HEK293 (cell line): ENCODE measurements around the gene FGF22.
A peak's percentile ranks its signal among the peaks of the same experiment; 100 is the strongest.

ENCODE experiments used
- CTCF ChIA-PET: fragments of 350-600 bp; formaldehyde crosslinking; extraction: SDS; loops from one replicate; lab custom pipeline; 2021; ENCODE audit warnings: antibody characterized with exemption; lab: Yijun Ruan, JAX
- POLR2A ChIA-PET: fragments of 300-600 bp; formaldehyde crosslinking; extraction: SDS; loops from one replicate; lab custom pipeline; 2020; ENCODE audit warnings: antibody characterized with exemption, inconsistent platforms; lab: Yijun Ruan, JAX
- H3K27ac ChIP-seq: fragments of 200-500 bp; sonication (Bioruptor generic); 2 replicates; pipeline ENCODE4 v1.5.1; 2014; ENCODE audit warnings: low read depth, low read length, control low read depth, inconsistent platforms; ENCODE audit errors: extremely low read depth
- H3K36me3 ChIP-seq, 2 experiments: fragments of 200-500 bp in 1 of 2; sonication (Bioruptor generic) in 1 of 2; 1 replicate in 1 of 2; 2 replicates in 1 of 2; pipeline ENCODE4 v1.5.1; 2014 to 2017; ENCODE audit warnings: inconsistent platforms in 2 of 2, low read length in 2 of 2; ENCODE audit not compliant: control insufficient read depth in 2 of 2, insufficient read depth in 1 of 2
- H3K4me1 ChIP-seq: fragments of 200-500 bp; sonication (Bioruptor generic); 2 replicates; pipeline ENCODE4 v1.5.1; 2014; ENCODE audit warnings: mild to moderate bottlenecking, low read length, inconsistent platforms; ENCODE audit not compliant: control insufficient read depth, insufficient read depth
- H3K4me3 ChIP-seq: 2 replicates; pipeline ENCODE4 v1.5.1; 2011; ENCODE audit warnings: low read depth, mild to moderate bottlenecking, control low read depth, low read length, moderate library complexity
- H3K9me3 ChIP-seq: fragments of 200-500 bp; sonication (Bioruptor generic); 2 replicates; pipeline ENCODE4 v1.5.1; 2014; ENCODE audit warnings: low read depth, low read length, inconsistent platforms; ENCODE audit not compliant: control insufficient read depth, insufficient read depth
- EGR2 ChIP-seq: fragments of 450-650 bp; formaldehyde crosslinking; IDR thresholded peaks from 2 replicates; pipeline ENCODE4 v1.5.1; 2016; ENCODE audit warnings: low read depth, missing biosample characterization, missing genetic modification characterization
- KLF1 ChIP-seq: fragments of 450-650 bp; formaldehyde crosslinking; IDR thresholded peaks from 2 replicates; pipeline ENCODE4 v1.5.1; 2016; ENCODE audit warnings: missing biosample characterization, missing genetic modification characterization
- KLF8 ChIP-seq: fragments of 450-650 bp; formaldehyde crosslinking; IDR thresholded peaks from 2 replicates; pipeline ENCODE4 v1.5.1; 2016; ENCODE audit warnings: missing biosample characterization, missing genetic modification characterization
- KLF9 ChIP-seq: fragments of 450-650 bp; formaldehyde crosslinking; IDR thresholded peaks from 2 replicates; pipeline ENCODE4 v1.5.1; 2016; ENCODE audit warnings: missing biosample characterization, missing genetic modification characterization, low read depth
- MZF1 ChIP-seq: fragments of 450-650 bp; formaldehyde crosslinking; IDR thresholded peaks from 2 replicates; pipeline ENCODE4 v1.5.1; 2017; ENCODE audit warnings: missing biosample characterization, missing genetic modification characterization, borderline replicate concordance
- OSR2 ChIP-seq: fragments of 450-650 bp; formaldehyde crosslinking; IDR thresholded peaks from 2 replicates; pipeline ENCODE4 v1.5.1; 2016; ENCODE audit warnings: missing biosample characterization, missing genetic modification characterization
- PATZ1 ChIP-seq: fragments of 450-650 bp; formaldehyde crosslinking; IDR thresholded peaks from 2 replicates; pipeline ENCODE4 v1.5.1; 2016; ENCODE audit warnings: missing biosample characterization, missing genetic modification characterization
- REPIN1 ChIP-seq: fragments of 450-650 bp; formaldehyde crosslinking; IDR thresholded peaks from 2 replicates; pipeline ENCODE4 v1.5.1; 2017; ENCODE audit warnings: missing biosample characterization, missing genetic modification characterization, low read depth
- SETDB1 ChIP-seq: IDR thresholded peaks from one replicate; pipeline ENCODE4 v1.6.1; 2017; ENCODE audit warnings: mild to moderate bottlenecking, low read length, moderate library complexity, mixed read lengths; ENCODE audit not compliant: insufficient read length
- WT1 ChIP-seq: fragments of 450-650 bp; formaldehyde crosslinking; IDR thresholded peaks from 2 replicates; pipeline ENCODE4 v1.5.1; 2016; ENCODE audit warnings: missing biosample characterization, missing genetic modification characterization
- ZBTB20 ChIP-seq: fragments of 450-650 bp; formaldehyde crosslinking; IDR thresholded peaks from 2 replicates; pipeline ENCODE4 v1.5.1; 2016; ENCODE audit warnings: missing biosample characterization, missing genetic modification characterization
- ZBTB26 ChIP-seq: fragments of 450-650 bp; formaldehyde crosslinking; optimal IDR thresholded peaks from 2 replicates; pipeline ENCODE3; 2016; ENCODE audit warnings: missing biosample characterization, mild to moderate bottlenecking, missing genetic modification characterization
- ZBTB7A ChIP-seq: fragments of 450-650 bp; formaldehyde crosslinking; IDR thresholded peaks from 2 replicates; pipeline ENCODE4 v1.5.1; 2016; ENCODE audit warnings: low read depth, missing biosample characterization, missing genetic modification characterization
- ZBTB8A ChIP-seq: fragments of 450-650 bp; formaldehyde crosslinking; IDR thresholded peaks from 2 replicates; pipeline ENCODE4 v1.5.1; 2016; ENCODE audit warnings: missing biosample characterization, missing genetic modification characterization
- ZFHX2 ChIP-seq: fragments of 450-650 bp; formaldehyde crosslinking; conservative IDR thresholded peaks from 2 replicates; pipeline ENCODE4 v1.5.1; 2016; ENCODE audit warnings: missing biosample characterization, missing genetic modification characterization
- ZNF214 ChIP-seq: fragments of 450-650 bp; formaldehyde crosslinking; IDR thresholded peaks from 2 replicates; pipeline ENCODE4 v1.5.1; 2017; ENCODE audit warnings: missing biosample characterization, mild to moderate bottlenecking, missing genetic modification characterization, borderline replicate concordance
- ZNF292 ChIP-seq: fragments of 450-650 bp; formaldehyde crosslinking; IDR thresholded peaks from 2 replicates; pipeline ENCODE4 v1.5.1; 2016; ENCODE audit warnings: low read depth, missing biosample characterization, missing genetic modification characterization, borderline replicate concordance
- ZNF341 ChIP-seq: fragments of 450-650 bp; formaldehyde crosslinking; IDR thresholded peaks from 2 replicates; pipeline ENCODE4; 2016; ENCODE audit warnings: low read depth, missing biosample characterization, missing genetic modification characterization
- ZNF37A ChIP-seq: fragments of 450-650 bp; IDR thresholded peaks from 2 replicates; pipeline ENCODE4 v1.5.1; 2018; ENCODE audit warnings: missing biosample characterization, missing genetic modification characterization
- ZNF580 ChIP-seq: fragments of 450-650 bp; formaldehyde crosslinking; IDR thresholded peaks from 2 replicates; pipeline ENCODE4 v1.5.1; 2016; ENCODE audit warnings: missing biosample characterization, missing genetic modification characterization
- ZNF624 ChIP-seq: fragments of 450-650 bp; formaldehyde crosslinking; IDR thresholded peaks from 2 replicates; pipeline ENCODE4 v1.5.1; 2017; ENCODE audit warnings: missing biosample characterization, missing genetic modification characterization
- ZNF626 ChIP-seq: fragments of 450-650 bp; sonication (Bioruptor Pico); formaldehyde crosslinking; IDR thresholded peaks from 2 replicates; pipeline ENCODE4 v1.5.1; 2018; ENCODE audit warnings: missing biosample characterization, missing genetic modification characterization, inconsistent platforms
- ZNF654 ChIP-seq: fragments of 450-650 bp; formaldehyde crosslinking; IDR thresholded peaks from 2 replicates; pipeline ENCODE4 v1.5.1; 2016; ENCODE audit warnings: low read depth, missing biosample characterization, missing genetic modification characterization
- ZNF664 ChIP-seq: fragments of 450-650 bp; formaldehyde crosslinking; IDR thresholded peaks from 2 replicates; pipeline ENCODE4 v1.5.1; 2016; ENCODE audit warnings: missing biosample characterization, missing genetic modification characterization
- ZNF701 ChIP-seq: fragments of 450-650 bp; formaldehyde crosslinking; IDR thresholded peaks from 2 replicates; pipeline ENCODE4 v1.5.1; 2016; ENCODE audit warnings: missing biosample characterization, missing genetic modification characterization
- ZNF747 ChIP-seq: fragments of 450-650 bp; formaldehyde crosslinking; IDR thresholded peaks from 2 replicates; pipeline ENCODE4 v1.5.1; 2016; ENCODE audit warnings: missing biosample characterization, missing genetic modification characterization
- ZSCAN30 ChIP-seq: fragments of 450-650 bp; IDR thresholded peaks from 2 replicates; pipeline ENCODE4 v1.5.1; 2018; ENCODE audit warnings: missing biosample characterization, mild to moderate bottlenecking, missing genetic modification characterization, moderate library complexity

The FGF22 gene

GRCh38 chr19:642767-643727 lies 3.4 kb downstream of the FGF22 start:
- no peak overlapping the region for H3K4me3 ChIP-seq
- TF ChIP-seq ZNF747 (tag by site-specific recombination), result no peak
- TF ChIP-seq PATZ1 (tag by site-specific recombination), result peak; percentile 59; the same call in 1 of the 2 replicates
- TF ChIP-seq KLF8 (tag by site-specific recombination), result peak; percentile 23; the same call in 1 of the 2 replicates
- TF ChIP-seq WT1 (tag by site-specific recombination), result no peak
- no peak for TF ChIP-seq ZNF37A
- TF ChIP-seq ZFHX2 (tag by site-specific recombination), result peak; percentile 65
- no peak for TF ChIP-seq ZBTB7A (tag by site-specific recombination)
- TF ChIP-seq EGR2 (tag by site-specific recombination), result peak; percentile 52; the same call in 1 of the 2 replicates
- no peak for TF ChIP-seq ZBTB8A (tag by site-specific recombination)
- TF ChIP-seq ZBTB20 (tag by site-specific recombination), result no peak
- TF ChIP-seq ZNF580 (tag by site-specific recombination), result no peak
- TF ChIP-seq KLF1 (tag by site-specific recombination), result no peak
- TF ChIP-seq, all 188 proteins: peak for 4
- Histone ChIP-seq H3K4me1 (no peaks in the 10 kb centered on the region), H3K9me3 (no peaks in the 10 kb centered on the region), H3K27ac (no peak overlapping the region), H3K36me3 (peaks cover 0 to 27% of the 10 kb centered on the region in 2 experiments; a peak in 2 of 3 replicates)
- ChIA-PET CTCF (no interaction called here), POLR2A (interaction anchor here (0.6 kb wide), 1 partner anchor 38 kb away, joined by 3 read pairs; no protein-coding TSS in a partner anchor)

GRCh38 chr19:643736-644135 lies 4.1 kb downstream of the FGF22 start:
- Histone ChIP-seq H3K27ac (no peak overlapping the region), H3K9me3 (no peaks in the 10 kb centered on the region), H3K36me3 (peaks cover 0 to 33% of the 10 kb centered on the region in 2 experiments; a peak in 2 of 3 replicates), H3K4me3 (no peak overlapping the region), H3K4me1 (no peaks in the 10 kb centered on the region)
- TF ChIP-seq SETDB1 (no peak), ZNF292 (tag by site-specific recombination) (no peak), OSR2 (tag by site-specific recombination) (no peak), ZNF654 (no peak), ZNF214 (tag by site-specific recombination) (no peak), ZNF626 (tag by site-specific recombination) (no peak), REPIN1 (no peak), ZNF624 (tag by site-specific recombination) (no peak), MZF1 (tag by site-specific recombination) (no peak), KLF9 (tag by site-specific recombination) (no peak), ZNF747 (tag by site-specific recombination) (no peak), ZNF701 (tag by site-specific recombination) (no peak), ZNF664 (tag by site-specific recombination) (no peak), ZNF341 (no peak), ZBTB26 (tag by site-specific recombination) (no peak), ZSCAN30 (tag by site-specific recombination) (no peak)
- CTCF ChIA-PET, result no interaction called here
- POLR2A ChIA-PET, result interaction anchor here (1.6 kb wide), 1 partner anchor 58 kb away, joined by 4 read pairs; no protein-coding TSS in a partner anchor
